Fibroblast of mammary gland (primary cell): ENCODE results near the gene NFIA.

Experiments used
- DNase-seq: peaks from one replicate; pipeline ENCODE4 v3.0.0-alpha.2; 2010; ENCODE audit warnings: low read depth
- H3K4me3 ChIP-seq: 2 replicates; pipeline ENCODE4 v1.5.1; 2011; ENCODE audit warnings: low read depth, mild to moderate bottlenecking, low read length, moderate library complexity; ENCODE audit not compliant: control insufficient read depth
- CTCF ChIP-seq: conservative IDR thresholded peaks from 2 replicates; pipeline ENCODE4 v1.5.1; 2011; ENCODE audit warnings: low read depth, low read length, inconsistent platforms; ENCODE audit not compliant: control insufficient read depth, insufficient read depth

Gene NFIA

GRCh38 chr1:61447968-61448430 is 365.6 kb downstream of the NFIA start:
- DNase-seq = no peak

GRCh38 chr1:61448914-61449313 is 366.6 kb downstream of the NFIA start:
- no peak overlapping the region for H3K4me3 ChIP-seq
- peak; percentile 100 for DNase-seq
- TF ChIP-seq CTCF = no peak

More at GRCh38 chr1:61447968-61448430, 365.6 kb downstream of the NFIA start:
- no peak overlapping the region for H3K4me3 ChIP-seq
- TF ChIP-seq CTCF = no peak

- H3K4me3 ChIP-seq = no peak overlapping the region
- no peak for TF ChIP-seq CTCF
- no peak for DNase-seq
Observed at GRCh38 chr1:61449410-61449809, 367.0 kb downstream of the NFIA start.

- peak; percentile 56 for DNase-seq
- TF ChIP-seq CTCF = no peak
- no peak overlapping the region for H3K4me3 ChIP-seq
Observed at GRCh38 chr1:61450454-61450853, 368.1 kb downstream of the NFIA start.

- TF ChIP-seq CTCF = no peak
- DNase-seq = no peak
- no peak overlapping the region for H3K4me3 ChIP-seq
Observed at GRCh38 chr1:61450872-61451571, 368.7 kb downstream of the NFIA start.

- H3K4me3 ChIP-seq = no peak overlapping the region
- no peak for TF ChIP-seq CTCF
- no peak for DNase-seq
Observed at GRCh38 chr1:61451572-61451968, 369.2 kb downstream of the NFIA start.
